Ramos (cell line): ENCODE measurements around the gene PRTG.

ENCODE experiments used
- in situ Hi-C: fragments of 300-500 bp; cut with MboI; formaldehyde crosslinking; loops from one replicate; pipeline ENCODE4 v1.14.3; 2022; ENCODE audit warnings: low sequenced_read_pairs; ENCODE audit not compliant: unreplicated experiment

Gene PRTG

DNA sequence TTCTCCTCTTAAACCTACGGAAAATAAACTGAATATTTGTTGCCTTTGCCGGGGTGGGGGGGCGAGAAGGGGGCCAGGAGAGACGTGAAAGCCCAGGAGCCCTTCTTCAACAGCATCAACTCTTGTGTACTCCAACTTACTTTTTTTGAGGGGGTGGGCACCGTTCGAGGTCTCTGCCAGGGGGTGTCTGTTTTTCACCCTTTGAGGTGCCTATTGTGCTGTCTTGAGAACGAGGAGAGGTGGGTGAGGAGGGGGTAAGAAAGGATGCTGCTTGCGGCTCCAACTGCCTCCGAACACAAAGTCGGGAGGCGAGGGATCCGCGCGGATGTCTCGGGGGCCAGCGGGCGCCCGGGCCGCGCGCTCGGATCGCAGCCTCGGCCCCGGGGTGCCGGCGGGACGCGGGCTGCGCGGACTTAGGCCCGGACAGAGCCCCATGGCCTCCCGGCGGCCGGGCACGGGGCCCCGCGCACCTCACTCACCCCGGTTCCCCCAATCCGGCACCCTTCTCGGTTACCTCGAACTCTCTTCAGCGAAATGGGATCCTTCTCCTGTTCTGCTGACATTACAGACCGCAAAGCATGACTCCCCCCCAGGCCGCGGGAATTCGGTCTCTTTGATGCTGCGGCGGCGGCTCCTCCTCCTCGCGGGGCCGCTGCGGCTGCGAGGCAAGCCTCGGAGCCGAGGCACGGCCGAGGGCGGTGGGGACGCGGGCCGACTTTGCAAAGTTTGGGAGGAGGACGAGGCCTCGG lies 155.5 kb downstream of the PRTG start:
- in situ Hi-C loops: no loop called here

DNA sequence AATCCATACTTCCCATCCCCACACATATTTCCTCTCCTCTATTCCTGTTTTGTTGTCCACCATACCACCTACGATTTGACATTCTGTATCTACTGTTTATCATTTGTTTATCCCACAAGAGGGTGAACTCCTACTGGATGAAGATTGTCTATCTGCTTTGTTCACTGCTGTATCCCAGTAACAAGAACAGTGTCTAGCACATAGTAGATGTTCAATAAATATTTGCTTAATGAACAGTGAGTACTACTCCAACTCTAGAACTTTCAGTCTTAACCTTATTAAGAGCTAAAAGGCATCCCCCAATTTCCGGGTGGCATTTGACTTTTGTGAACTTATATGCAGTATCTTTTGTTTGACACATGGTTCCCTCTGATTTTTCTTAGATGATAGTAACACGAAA lies 156.1 kb downstream of the PRTG start:
- in situ Hi-C loops: no loop called here

DNA sequence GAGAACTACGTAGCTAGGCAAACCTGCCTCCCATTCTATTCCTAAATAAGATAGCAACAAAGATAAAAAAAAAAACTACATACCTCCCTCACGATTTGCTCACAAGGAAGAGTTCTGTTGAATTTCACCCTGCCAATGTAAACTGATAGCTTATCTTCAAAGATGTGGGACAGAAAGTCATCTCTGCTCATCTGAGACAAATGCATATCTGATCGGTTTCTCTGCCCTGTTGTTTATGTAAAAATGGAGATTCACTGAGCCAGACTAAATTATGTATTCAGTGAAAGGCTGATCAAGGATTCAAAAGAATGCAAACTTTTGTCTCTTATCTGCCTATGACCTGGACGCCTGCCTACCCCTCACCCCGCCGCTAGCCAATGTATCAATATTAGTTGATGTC lies 166.0 kb downstream of the PRTG start:
- in situ Hi-C loops: no loop called here

DNA sequence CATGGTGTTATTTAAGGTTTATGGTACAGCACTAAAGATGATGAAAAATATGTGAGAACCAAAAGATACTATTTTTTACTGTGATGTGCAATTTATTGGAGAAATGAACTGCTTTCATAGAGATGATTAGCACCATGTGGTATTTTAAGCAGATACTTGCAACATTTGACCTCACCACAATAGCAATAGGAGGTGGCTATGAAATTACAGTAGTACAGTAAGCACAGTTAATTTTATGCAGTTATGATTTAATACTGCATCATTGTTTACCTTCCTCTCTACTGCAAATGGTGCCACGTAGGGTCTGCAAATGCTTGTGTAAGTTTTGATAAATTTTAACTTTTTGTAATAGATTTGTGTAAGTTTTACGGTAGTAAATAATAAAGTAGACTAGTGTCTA lies 168.9 kb downstream of the PRTG start:
- in situ Hi-C loops: no loop called here

DNA sequence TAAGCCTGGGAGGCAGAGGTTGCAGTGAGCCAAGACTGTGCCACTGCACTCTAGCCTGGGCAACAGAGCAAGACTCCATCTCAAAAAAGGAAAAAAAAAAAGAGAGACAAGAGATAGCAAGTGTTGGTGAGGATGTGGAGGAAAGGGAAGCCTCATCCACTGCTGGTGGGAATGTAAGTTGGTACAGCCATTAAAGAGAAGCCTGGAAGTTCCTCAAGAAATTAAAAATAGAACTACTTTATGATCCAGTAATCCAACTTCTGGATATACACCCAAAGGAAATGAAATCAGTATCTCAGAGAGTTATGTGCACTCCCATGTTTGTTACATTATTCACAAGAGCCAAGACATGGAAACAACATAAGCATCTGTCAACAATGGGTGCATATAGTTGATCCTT lies 169.7 kb downstream of the PRTG start:
- in situ Hi-C loops: no loop called here

DNA sequence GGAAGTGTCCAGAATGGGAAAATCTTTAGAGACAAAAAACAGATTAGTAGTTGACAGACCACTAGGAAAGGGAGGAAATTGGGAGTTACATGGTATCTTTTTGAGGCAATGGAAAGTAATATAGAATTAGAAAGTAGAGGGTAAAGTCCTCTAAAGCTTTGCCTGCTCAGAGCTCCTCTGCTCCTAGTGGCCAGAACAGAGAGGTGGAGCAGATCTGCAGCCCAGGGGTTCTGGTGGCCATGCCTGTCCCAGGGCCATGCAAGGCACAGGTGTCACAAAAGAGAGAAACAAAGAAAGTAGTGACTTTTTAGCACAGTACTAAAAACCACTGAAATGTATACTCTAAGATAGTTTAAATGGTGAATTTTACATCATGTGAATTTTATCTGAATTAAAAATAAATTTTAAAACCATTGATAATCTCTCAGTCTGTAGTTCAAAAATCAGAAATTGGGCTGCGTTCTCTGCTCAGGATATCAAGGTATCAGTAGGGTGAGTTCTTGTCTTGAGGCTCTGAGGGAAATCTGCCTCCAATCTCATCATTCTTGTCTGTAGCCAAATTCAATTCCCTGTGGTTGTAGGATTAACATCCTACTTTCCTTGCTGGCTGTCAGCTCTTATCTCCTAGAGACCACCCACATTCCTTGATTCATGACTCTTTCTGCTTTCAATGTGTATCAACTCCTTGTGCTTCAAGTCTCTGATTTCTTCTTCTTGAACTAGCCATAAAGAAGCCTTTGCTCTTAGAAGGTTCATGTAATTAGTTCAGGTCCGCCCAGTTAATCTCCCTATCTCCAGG lies 178.4 kb downstream of the PRTG start:
- in situ Hi-C loops: no loop called here

DNA sequence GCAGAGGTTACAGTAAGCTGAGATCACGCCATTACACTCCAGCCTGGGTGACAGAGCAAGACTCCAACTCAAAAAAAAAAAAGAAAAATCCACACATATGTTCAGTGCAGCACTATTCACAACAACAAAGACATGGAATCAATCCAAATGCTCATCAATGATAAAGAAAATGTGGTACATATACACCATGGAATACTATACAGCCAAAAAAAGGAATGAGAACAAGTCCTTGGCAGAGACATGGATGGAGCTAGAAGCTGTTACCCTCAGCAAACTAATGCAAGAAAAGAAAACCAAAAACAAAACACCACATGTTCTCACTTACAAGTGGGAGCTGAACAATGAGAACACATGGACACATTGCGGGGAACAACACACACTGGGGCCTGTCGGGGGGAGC lies 180.4 kb downstream of the PRTG start:
- in situ Hi-C loops: no loop called here
